RPMI7951 (cell line): Measurements from ENCODE around the gene IFNAR2. TPM values are rescaled to one million over a fixed set of nuclear protein-coding genes. Genes with fewer than 3 reads are reported as not detected.

Source experiments
- DNase-seq: peaks from one replicate; pipeline ENCODE4 v3.0.0-alpha.2; 2012; ENCODE audit warnings: low read depth
- total RNA-seq: library from RNA; depleted of rRNA; stranded (reverse); fragments of >200 nt; shearing (Covaris generic); gene quantifications from 2 replicates; pipeline ENCODE4 v1.2.3, GENCODE V29; 2014; rRNA removed

Gene IFNAR2
- total RNA-seq, 1 experiment from 2014 or later, result 4.9 TPM

DNA sequence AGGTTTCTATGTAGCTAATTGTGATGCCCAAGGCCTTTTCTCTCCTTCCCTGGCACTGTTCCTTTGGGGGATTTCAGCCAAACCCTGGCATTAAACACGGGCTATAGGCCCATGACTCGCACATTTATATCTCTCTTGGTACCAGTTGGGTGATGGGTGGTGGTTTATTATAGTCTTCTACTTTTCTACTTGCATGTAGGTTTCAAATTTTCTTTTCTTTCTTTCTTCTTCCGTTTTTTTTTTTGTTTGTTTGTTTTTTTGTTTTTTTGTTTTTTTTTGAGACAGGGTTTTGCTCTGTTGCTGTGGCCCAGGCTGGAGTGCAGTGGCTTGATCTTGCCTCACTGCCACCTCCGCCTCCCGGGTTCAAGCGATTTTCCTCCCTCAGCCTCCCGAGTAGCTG lies 37.5 kb downstream of the IFNAR2 start:
- no peak for DNase-seq

DNA sequence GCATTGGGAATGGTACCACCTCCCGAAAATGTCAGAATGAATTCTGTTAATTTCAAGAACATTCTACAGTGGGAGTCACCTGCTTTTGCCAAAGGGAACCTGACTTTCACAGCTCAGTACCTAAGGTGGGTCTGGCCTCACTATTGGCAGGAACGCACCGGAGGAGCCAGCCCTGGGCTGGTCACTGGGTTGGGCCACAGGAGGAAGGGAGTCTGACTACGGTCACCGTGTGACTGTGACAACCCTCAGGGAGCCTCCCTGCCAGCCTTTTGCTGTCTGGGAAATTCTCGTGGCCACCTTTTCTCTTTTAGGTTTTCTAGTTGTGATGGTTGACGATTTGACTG lies 38.6 kb downstream of the IFNAR2 start:
- DNase-seq, result no peak

DNA sequence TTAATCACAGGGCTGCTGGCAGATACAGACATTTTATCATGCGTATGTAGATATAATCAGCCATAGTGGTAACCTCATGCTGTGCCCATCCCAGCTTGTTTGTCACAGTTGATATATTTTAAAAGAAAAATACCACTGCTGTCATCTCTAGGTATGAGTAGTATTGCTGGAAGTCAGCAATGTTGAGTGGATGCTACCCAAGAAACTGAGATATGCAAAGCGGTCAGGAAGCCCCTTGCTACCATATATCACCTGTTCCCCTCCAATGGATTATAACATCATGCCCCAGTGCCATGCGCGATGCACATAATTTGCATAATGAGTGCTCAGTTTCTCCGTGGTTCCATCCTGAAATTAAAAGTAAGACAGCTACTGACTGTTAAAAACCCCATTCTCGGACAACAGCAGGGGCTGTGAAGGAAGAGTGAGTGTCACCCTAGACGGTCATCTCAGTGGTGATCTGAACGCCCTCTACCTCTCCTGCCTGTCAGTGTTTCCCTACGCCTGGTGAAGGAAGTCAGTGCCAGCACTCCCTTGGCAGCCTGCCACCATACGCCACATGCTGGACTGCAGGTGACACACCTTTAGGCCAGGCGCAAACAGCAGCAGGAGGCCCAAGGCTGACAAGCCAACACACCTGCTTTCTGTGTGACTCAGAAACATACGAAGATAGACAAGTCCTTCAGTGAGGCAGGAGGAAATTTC lies 39.2 kb downstream of the IFNAR2 start:
- DNase-seq, result no peak

DNA sequence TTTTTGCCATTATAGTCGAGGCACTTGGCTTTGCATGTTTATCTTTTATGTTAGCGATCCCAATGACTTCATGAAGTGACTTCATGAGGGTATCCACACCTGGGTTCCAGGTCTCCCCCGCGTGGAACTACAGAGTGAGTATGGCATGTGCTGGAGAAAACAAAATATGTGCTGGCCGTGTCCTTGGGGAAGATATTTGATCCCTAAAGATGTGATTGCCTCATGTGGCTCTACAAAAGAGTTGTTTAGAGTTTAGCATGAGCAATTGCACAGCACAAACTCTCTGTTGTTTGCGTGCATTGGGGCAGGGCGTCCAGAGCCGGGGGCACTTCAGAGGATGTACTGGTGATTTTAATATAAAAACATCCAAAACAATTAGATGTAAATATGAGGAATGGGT lies 41.2 kb downstream of the IFNAR2 start:
- DNase-seq, result no peak

DNA sequence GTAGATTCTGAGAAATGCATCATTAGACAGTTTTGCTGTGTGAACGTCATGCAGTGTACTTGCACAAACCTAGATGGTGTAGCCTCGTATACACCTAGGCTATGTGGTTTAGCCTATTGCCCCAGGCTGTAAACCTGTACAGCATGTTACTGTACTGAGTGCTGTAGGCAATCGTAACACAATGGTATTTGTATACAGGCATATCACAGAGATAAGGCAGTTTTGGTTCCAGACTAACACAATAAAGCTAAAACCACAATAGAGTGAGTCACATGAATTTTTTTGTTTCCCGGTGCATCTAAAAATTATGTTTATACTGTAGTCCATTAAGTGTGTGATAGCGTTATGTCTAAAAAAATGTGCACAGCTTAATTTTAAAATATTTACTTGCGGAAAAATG lies 43.3 kb downstream of the IFNAR2 start:
- no peak for DNase-seq

DNA sequence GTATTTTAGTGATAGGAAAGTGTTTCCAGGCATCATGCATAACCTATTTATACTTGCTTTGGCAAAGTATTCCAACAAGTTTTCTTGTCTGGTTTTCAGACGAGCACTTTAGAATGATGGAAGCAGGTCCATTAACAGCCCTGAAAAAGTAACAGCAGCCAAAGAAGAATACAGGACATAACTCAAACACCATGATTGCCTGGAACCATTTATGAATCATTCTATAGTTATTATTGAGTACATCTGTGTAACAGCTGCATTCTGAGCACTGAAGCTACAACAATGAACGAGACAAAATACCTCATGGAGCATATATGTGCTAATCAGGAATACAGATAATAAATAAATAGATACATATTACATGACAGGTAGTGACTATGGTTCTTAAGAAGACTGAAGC lies 49.0 kb downstream of the IFNAR2 start:
- peak; percentile 29 for DNase-seq

DNA sequence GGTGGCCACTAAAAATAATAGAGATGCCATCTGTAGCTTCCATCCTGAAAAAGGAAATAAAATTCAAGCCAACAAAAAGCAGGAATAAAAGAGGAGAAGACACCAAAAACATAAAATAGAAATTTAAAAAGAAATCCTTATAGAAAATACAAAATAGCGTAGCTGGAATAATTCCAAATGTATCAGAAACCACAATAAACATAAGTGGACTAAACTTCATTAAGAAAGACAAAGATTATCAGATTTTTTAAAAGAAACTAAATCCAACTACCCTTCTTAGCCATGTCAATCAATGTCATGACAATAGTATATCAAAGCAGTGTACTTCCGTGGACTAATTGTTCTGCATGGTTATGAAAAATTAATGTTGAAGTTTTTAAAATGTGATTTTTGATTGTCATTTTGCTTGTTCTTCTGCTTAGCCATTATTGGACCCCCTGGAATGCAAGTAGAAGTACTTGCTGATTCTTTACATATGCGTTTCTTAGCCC lies 49.6 kb downstream of the IFNAR2 start:
- DNase-seq, result no peak

Other genes with a start within 250 kb of the IFNAR2 start
- gene OLIG2, start 204.0 kb upstream of the IFNAR2 start, total RNA-seq, result 0.72 and 0.88 TPM in 2 replicates
- gene OLIG1, start 159.8 kb upstream of the IFNAR2 start, total RNA-seq, result not detected in 2 replicates
- gene IL10RB, start 36.4 kb downstream of the IFNAR2 start, total RNA-seq, result 40.7 and 60.6 TPM in 2 replicates
- gene IFNAR1, start 95.0 kb downstream of the IFNAR2 start, total RNA-seq, result 16.7 and 19.3 TPM in 2 replicates
- gene IFNGR2, start 173.5 kb downstream of the IFNAR2 start, total RNA-seq, result 55.3 and 78.7 TPM in 2 replicates